HUES6 (cell line): ENCODE results near the gene SLC6A12.

Source experiments
- H3K27ac ChIP-seq: 2 replicates; pipeline ENCODE4 v1.7.0; 2013; ENCODE audit warnings: low read depth, mild to moderate bottlenecking, low read length, inconsistent platforms
- H3K27me3 ChIP-seq: 2 replicates; pipeline ENCODE4 v1.6.1; 2013; ENCODE audit warnings: low read length; ENCODE audit not compliant: control insufficient read depth, insufficient read depth
- H3K36me3 ChIP-seq: 2 replicates; pipeline ENCODE4 v1.6.1; 2013; ENCODE audit warnings: low read length; ENCODE audit not compliant: control insufficient read depth, insufficient read depth
- H3K4me1 ChIP-seq: 2 replicates; pipeline ENCODE4 v1.6.1; 2013; ENCODE audit warnings: low read length; ENCODE audit not compliant: control insufficient read depth, insufficient read depth
- H3K4me3 ChIP-seq: 2 replicates; pipeline ENCODE4 v1.5.1; 2013; ENCODE audit warnings: low read depth, low read length
- H3K9ac ChIP-seq: one replicate; pipeline ENCODE4 v1.6.1; 2013; ENCODE audit warnings: mild to moderate bottlenecking, low read length
- H3K9me3 ChIP-seq: 2 replicates; pipeline ENCODE4 v1.6.1; 2013; ENCODE audit warnings: low read depth, low read length; ENCODE audit not compliant: control insufficient read depth, insufficient read depth

SLC6A12 gene

GRCh38 chr12:186006-186625, 27.8 kb downstream of the SLC6A12 start:
- peaks cover 14% of the 10 kb centered on the region; the same call in 1 of the 2 replicates for H3K4me1 ChIP-seq
- H3K9me3 ChIP-seq: no peaks in the 10 kb centered on the region
- H3K36me3 ChIP-seq: no peaks in the 10 kb centered on the region
- H3K27me3 ChIP-seq: peaks cover 27% of the 10 kb centered on the region
- no peak overlapping the region for H3K27ac ChIP-seq
- H3K4me3 ChIP-seq: no peak overlapping the region
- H3K9ac ChIP-seq: no peak overlapping the region

GRCh38 chr12:185576-185955, 28.4 kb downstream of the SLC6A12 start:
- Histone ChIP-seq H3K4me3 (no peak overlapping the region), H3K36me3 (no peaks in the 10 kb centered on the region), H3K27ac (no peak overlapping the region), H3K4me1 (peaks cover 14% of the 10 kb centered on the region; the same call in 1 of the 2 replicates), H3K9ac (no peak overlapping the region), H3K9me3 (no peaks in the 10 kb centered on the region), H3K27me3 (peaks cover 22% of the 10 kb centered on the region)

- peaks cover 16% of the 10 kb centered on the region for H3K27me3 ChIP-seq
- no peak overlapping the region for H3K27ac ChIP-seq
- no peak overlapping the region for H3K4me3 ChIP-seq
- H3K4me1 ChIP-seq: peaks cover 14% of the 10 kb centered on the region; the same call in 1 of the 2 replicates
- H3K36me3 ChIP-seq: no peaks in the 10 kb centered on the region
- H3K9me3 ChIP-seq: no peaks in the 10 kb centered on the region
- H3K9ac ChIP-seq: no peak overlapping the region
Observed at GRCh38 chr12:184811-185575, 29.0 kb downstream of the SLC6A12 start.

- no peak overlapping the region for H3K27ac ChIP-seq
- H3K9ac ChIP-seq: no peak overlapping the region
Observed at GRCh38 chr12:182381-182892, 31.5 kb downstream of the SLC6A12 start.

GRCh38 chr12:181921-182320, 32.0 kb downstream of the SLC6A12 start:
- Histone ChIP-seq H3K9ac (no peak overlapping the region), H3K4me1 (peaks cover 28% of the 10 kb centered on the region), H3K36me3 (no peaks in the 10 kb centered on the region), H3K4me3 (no peak overlapping the region), H3K9me3 (no peaks in the 10 kb centered on the region), H3K27me3 (no peaks in the 10 kb centered on the region; the same call in 1 of the 2 replicates), H3K27ac (no peak overlapping the region)

More at GRCh38 chr12:182381-182892, 31.5 kb downstream of the SLC6A12 start:
- Histone ChIP-seq H3K36me3 (no peaks in the 10 kb centered on the region), H3K4me1 (peaks cover 25% of the 10 kb centered on the region), H3K9me3 (no peaks in the 10 kb centered on the region), H3K4me3 (no peak overlapping the region), H3K27me3 (no peaks in the 10 kb centered on the region; the same call in 1 of the 2 replicates)

GRCh38 chr12:180445-180844, 33.5 kb downstream of the SLC6A12 start:
- H3K27ac ChIP-seq: no peak overlapping the region
- H3K9ac ChIP-seq: no peak overlapping the region
- H3K4me1 ChIP-seq: peaks cover 35% of the 10 kb centered on the region
- H3K9me3 ChIP-seq: no peaks in the 10 kb centered on the region
- H3K36me3 ChIP-seq: no peaks in the 10 kb centered on the region
- H3K4me3 ChIP-seq: no peak overlapping the region
- no peaks in the 10 kb centered on the region for H3K27me3 ChIP-seq

GRCh38 chr12:179885-180284, 34.1 kb downstream of the SLC6A12 start:
- no peaks in the 10 kb centered on the region for H3K36me3 ChIP-seq
- no peak overlapping the region for H3K9ac ChIP-seq
- no peaks in the 10 kb centered on the region for H3K9me3 ChIP-seq
- no peak overlapping the region for H3K4me3 ChIP-seq
- H3K4me1 ChIP-seq: peaks cover 41% of the 10 kb centered on the region
- H3K27ac ChIP-seq: no peak overlapping the region
- H3K27me3 ChIP-seq: no peaks in the 10 kb centered on the region

GRCh38 chr12:179131-179884, 34.6 kb downstream of the SLC6A12 start:
- Histone ChIP-seq H3K9me3 (no peaks in the 10 kb centered on the region), H3K27ac (no peak overlapping the region), H3K9ac (no peak overlapping the region), H3K4me1 (peaks cover 41% of the 10 kb centered on the region), H3K36me3 (no peaks in the 10 kb centered on the region), H3K4me3 (no peak overlapping the region), H3K27me3 (no peaks in the 10 kb centered on the region)

- H3K9me3 ChIP-seq: no peaks in the 10 kb centered on the region
- no peaks in the 10 kb centered on the region for H3K36me3 ChIP-seq
- no peak overlapping the region for H3K27ac ChIP-seq
- H3K4me1 ChIP-seq: peaks cover 41% of the 10 kb centered on the region
- H3K4me3 ChIP-seq: no peak overlapping the region
- H3K27me3 ChIP-seq: no peaks in the 10 kb centered on the region
- no peak overlapping the region for H3K9ac ChIP-seq
Observed at GRCh38 chr12:178829-179109, 35.2 kb downstream of the SLC6A12 start.

GRCh38 chr12:177980-178828, 35.8 kb downstream of the SLC6A12 start:
- H3K4me1 ChIP-seq: peaks cover 44% of the 10 kb centered on the region
- no peak overlapping the region for H3K27ac ChIP-seq
- no peak overlapping the region for H3K9ac ChIP-seq

More at GRCh38 chr12:177980-178828, 35.8 kb downstream of the SLC6A12 start:
- no peaks in the 10 kb centered on the region for H3K27me3 ChIP-seq
- H3K9me3 ChIP-seq: no peaks in the 10 kb centered on the region
- H3K4me3 ChIP-seq: no peak overlapping the region
- no peaks in the 10 kb centered on the region for H3K36me3 ChIP-seq
